GM06990 (cell line): ENCODE measurements around the gene SLC3A2.

ENCODE experiments used
- DNase-seq: peaks from one replicate; pipeline ENCODE4 v3.0.0-alpha.2; 2011; ENCODE audit not compliant: insufficient read length; ENCODE audit errors: extremely low read depth
- H3K27me3 ChIP-seq: replicated peaks from 2 replicates; pipeline ENCODE4 v1.6.0; 2011; ENCODE audit warnings: low read length; ENCODE audit not compliant: control insufficient read depth, insufficient read depth
- H3K36me3 ChIP-seq: 2 replicates; pipeline ENCODE4 v1.5.1; 2011; ENCODE audit warnings: low read length; ENCODE audit not compliant: control insufficient read depth, insufficient read depth
- H3K4me3 ChIP-seq: replicated peaks from 2 replicates; pipeline ENCODE4 v1.5.1; 2011; ENCODE audit warnings: low read depth, mild to moderate bottlenecking, control low read depth, low read length
- CTCF ChIP-seq: IDR thresholded peaks from 2 replicates; pipeline ENCODE4 v1.5.1; 2011; ENCODE audit warnings: low read length, control low read depth, mild to moderate bottlenecking, inconsistent platforms; ENCODE audit not compliant: insufficient read depth, poor library complexity, severe bottlenecking

SLC3A2 gene

DNA sequence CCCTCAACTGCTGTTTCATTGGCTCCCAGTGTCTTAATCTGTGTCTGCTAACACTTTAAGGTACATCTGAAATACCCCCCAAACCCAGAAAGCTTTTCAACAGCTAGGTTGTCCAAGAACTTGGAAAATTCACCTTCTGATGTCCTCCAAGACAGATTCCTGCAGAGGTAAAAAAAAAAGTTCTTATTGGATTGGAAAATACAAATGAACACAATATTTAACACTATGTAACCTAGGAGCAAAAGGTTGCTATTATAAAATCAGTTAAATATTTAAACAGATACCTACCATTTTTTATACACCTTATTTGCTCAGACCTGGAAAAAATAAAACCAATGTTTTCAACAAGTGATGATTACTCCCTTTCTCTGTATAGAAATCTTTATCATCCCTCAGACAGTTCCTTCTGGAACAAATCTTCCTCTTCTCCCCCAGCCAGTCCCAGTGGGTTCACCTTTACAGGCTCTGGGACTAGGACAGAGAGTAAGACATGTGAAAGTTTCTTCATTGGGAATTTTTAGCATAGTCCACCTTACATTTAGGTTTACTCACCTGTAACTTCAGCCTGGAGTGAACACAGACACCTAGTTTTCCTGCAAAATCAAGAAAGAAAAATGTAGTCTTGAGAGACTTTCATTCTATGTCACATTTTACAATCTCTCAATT, 28.0 kb upstream of the SLC3A2 start:
- Histone ChIP-seq H3K27me3 (no peaks in the 10 kb centered on the region), H3K4me3 (peak overlapping the region; percentile 87), H3K36me3 (peaks cover 21% of the 10 kb centered on the region)
- DNase-seq: no peak
- TF ChIP-seq CTCF: no peak

- no peaks in the 10 kb centered on the region for H3K27me3 ChIP-seq
- no peak for TF ChIP-seq CTCF
- no peak for DNase-seq
- peaks cover 21% of the 10 kb centered on the region for H3K36me3 ChIP-seq
- H3K4me3 ChIP-seq: peak overlapping the region; percentile 87
Measured at GRCh38 chr11:62853279-62853965, 27.3 kb upstream of the SLC3A2 start.

GRCh38 chr11:62854013-62854824, 26.5 kb upstream of the SLC3A2 start:
- TF ChIP-seq CTCF: no peak
- H3K36me3 ChIP-seq: peaks cover 21% of the 10 kb centered on the region
- DNase-seq: no peak
- peak overlapping the region; percentile 87 for H3K4me3 ChIP-seq
- no peaks in the 10 kb centered on the region for H3K27me3 ChIP-seq

DNA sequence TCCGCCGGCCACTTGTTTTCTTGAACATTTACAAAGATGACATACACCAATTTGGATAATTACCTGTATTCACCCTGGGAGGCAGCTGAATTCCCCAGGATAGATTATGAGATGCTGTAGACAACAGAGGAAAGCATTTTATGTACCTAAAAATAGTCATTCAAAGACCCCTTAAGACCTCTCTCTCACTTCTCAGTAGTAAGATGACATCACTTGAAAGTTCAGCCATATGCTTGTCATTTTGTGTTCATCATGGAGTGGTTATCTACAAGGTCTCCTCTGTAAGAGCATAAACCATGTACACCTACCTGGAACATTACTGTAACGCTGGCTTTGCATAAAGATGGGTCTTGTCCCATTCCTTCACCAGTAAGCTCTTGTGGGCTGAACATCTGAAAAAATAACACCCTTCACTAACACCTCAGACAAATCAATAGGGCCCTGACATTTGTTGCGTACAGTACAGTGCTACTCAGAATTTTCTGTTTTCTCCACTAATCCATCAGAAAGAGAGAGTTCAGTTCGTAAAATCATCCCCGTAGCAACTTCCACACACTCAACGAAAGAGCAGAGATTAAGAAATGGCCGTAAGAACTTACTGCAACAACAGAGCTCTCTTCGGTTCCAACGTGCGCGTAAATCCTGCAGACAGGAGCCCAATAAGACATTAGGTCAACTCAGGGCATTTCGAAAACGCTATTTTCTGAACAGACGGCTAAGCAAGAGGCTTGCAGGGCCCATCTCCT, 25.7 kb upstream of the SLC3A2 start:
- Histone ChIP-seq H3K36me3 (peaks cover 21% of the 10 kb centered on the region), H3K27me3 (no peaks in the 10 kb centered on the region)
- no peak for DNase-seq

More for the DNA sequence above, 25.7 kb upstream of the SLC3A2 start:
- peak overlapping the region; percentile 87 for H3K4me3 ChIP-seq
- TF ChIP-seq CTCF: no peak
